NOMO-1 treated with DMSO at 0.1 percent for 48 hours (cell line): Measurements from ENCODE around the gene ZNF444.
"Not testable (repeated sequence)": the region's sequence is repeated elsewhere in the genome, so short reads cannot be mapped to it uniquely, and the experiment has no call there.

Experiments used
- DNase-seq: peaks from one replicate; lab custom pipeline; 2025; ENCODE audit not compliant: unreplicated experiment; lab: John Stamatoyannopoulos, UW

The ZNF444 gene

GRCh38 chr19:56144831-56145230 is 3.7 kb downstream of the ZNF444 start:
- DNase-seq = no peak

- no peak for DNase-seq
These were observed 4.6 kb downstream of the ZNF444 start for GRCh38 chr19:56145698-56146097.

- DNase-seq = no peak
These were observed 5.8 kb downstream of the ZNF444 start for GRCh38 chr19:56146904-56147303.

GRCh38 chr19:56147307-56147706 is 6.2 kb downstream of the ZNF444 start:
- DNase-seq = no peak

GRCh38 chr19:56148096-56148495 is 7.0 kb downstream of the ZNF444 start:
- no peak for DNase-seq

GRCh38 chr19:56148955-56149655 is 8.0 kb downstream of the ZNF444 start:
- DNase-seq = not testable (repeated sequence)

- no peak for DNase-seq
These were observed 8.6 kb downstream of the ZNF444 start for GRCh38 chr19:56149656-56150038.

GRCh38 chr19:56150358-56150757 is 9.3 kb downstream of the ZNF444 start:
- DNase-seq = no peak

GRCh38 chr19:56152644-56153043 is 11.6 kb downstream of the ZNF444 start:
- no peak for DNase-seq

GRCh38 chr19:56153507-56153906 is 12.4 kb downstream of the ZNF444 start:
- DNase-seq = no peak

- DNase-seq = no peak
These were observed 14.1 kb downstream of the ZNF444 start for GRCh38 chr19:56155124-56155687.

- DNase-seq = no peak
These were observed 15.7 kb downstream of the ZNF444 start for GRCh38 chr19:56156768-56157167.

- DNase-seq = no peak
These were observed 17.2 kb downstream of the ZNF444 start for GRCh38 chr19:56158170-56158757.

- no peak for DNase-seq
These were observed 18.0 kb downstream of the ZNF444 start for GRCh38 chr19:56159009-56159559.

GRCh38 chr19:56159622-56160271 is 18.7 kb downstream of the ZNF444 start:
- no peak for DNase-seq

- no peak for DNase-seq
These were observed 20.4 kb downstream of the ZNF444 start for GRCh38 chr19:56161534-56161933.

- DNase-seq = no peak
These were observed 21.2 kb downstream of the ZNF444 start for GRCh38 chr19:56162258-56162657.

- no peak for DNase-seq
These were observed 22.0 kb downstream of the ZNF444 start for GRCh38 chr19:56163097-56163496.

- DNase-seq = no peak
These were observed 26.0 kb downstream of the ZNF444 start for GRCh38 chr19:56167064-56167578.

- DNase-seq = no peak
These were observed 29.2 kb downstream of the ZNF444 start for GRCh38 chr19:56170261-56170660.

GRCh38 chr19:56174086-56174485 is 33.0 kb downstream of the ZNF444 start:
- DNase-seq = no peak

GRCh38 chr19:56174550-56174949 is 33.5 kb downstream of the ZNF444 start:
- no peak for DNase-seq
